ENCODE data around the gene ARFGEF3.

The ARFGEF3 gene

GRCh38 chr6:138242987-138243592, 81.4 kb downstream of the ARFGEF3 start:
- DNase-seq (ENCODE audit: low read depth), result no peak

GRCh38 chr6:138245751-138246150, 84.0 kb downstream of the ARFGEF3 start:
- no peak for DNase-seq (ENCODE audit: low read depth)

GRCh38 chr6:138246650-138247440, 85.1 kb downstream of the ARFGEF3 start:
- no peak for DNase-seq (ENCODE audit: low read depth)

- DNase-seq (ENCODE audit: low read depth), result no peak
Observed at GRCh38 chr6:138248011-138248410, 86.3 kb downstream of the ARFGEF3 start.

DNA sequence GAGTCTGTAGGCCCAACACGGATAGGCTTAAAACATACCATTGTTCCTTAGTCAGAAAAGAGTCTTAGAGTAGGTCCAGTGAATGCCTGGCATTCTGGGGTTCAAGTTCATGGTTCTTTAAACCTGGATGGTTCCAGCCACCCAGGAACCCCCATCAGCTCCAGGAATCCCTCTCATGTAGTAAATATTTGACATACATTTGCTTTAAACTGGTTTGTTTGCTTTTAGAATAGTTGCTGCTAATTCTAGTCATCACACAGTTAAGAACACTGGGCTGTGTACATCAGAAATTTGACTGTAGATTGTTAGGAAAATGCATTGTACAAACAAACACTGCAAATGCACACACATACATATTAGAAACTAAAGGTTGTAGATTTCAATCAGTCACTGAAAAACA, 87.1 kb downstream of the ARFGEF3 start:
- no peak for DNase-seq (ENCODE audit: low read depth)

- no peak for DNase-seq (ENCODE audit: low read depth)
Observed at GRCh38 chr6:138250053-138250452, 88.3 kb downstream of the ARFGEF3 start.

DNA sequence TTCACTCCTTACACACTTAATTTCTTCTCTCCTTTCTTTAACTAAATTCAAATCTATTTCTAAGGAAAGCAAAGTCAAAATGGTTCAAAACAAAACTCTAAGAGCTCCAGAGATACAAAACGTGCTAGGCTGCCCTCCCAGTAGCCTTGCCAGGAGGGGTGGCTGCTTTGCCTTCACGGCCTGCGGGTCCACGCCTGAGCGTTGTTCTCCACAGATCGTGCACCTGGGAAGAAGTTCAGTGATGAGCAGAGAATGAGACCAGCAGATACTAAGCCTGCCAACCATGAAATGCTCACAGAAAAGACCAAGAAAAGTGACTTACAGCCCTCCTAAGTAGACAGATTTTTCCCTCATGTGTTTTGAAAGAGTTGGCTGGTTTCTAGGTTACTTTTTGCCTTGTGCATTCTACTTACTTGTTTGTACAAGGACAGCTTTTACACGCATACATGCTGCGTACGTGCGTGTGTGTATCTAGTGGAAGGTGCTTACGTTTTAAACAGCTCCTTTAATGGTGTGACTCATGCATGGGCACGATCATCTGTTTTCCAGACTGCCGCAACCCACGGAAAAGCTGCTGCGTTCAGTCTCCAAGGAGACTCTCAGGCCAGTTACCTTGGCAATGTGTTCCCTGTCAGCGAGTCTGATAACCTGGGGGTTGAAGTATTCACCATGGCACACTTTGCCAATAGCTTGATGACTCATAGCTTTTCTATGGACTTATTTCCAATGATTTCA, 88.9 kb downstream of the ARFGEF3 start:
- no peak for DNase-seq (ENCODE audit: low read depth)

DNA sequence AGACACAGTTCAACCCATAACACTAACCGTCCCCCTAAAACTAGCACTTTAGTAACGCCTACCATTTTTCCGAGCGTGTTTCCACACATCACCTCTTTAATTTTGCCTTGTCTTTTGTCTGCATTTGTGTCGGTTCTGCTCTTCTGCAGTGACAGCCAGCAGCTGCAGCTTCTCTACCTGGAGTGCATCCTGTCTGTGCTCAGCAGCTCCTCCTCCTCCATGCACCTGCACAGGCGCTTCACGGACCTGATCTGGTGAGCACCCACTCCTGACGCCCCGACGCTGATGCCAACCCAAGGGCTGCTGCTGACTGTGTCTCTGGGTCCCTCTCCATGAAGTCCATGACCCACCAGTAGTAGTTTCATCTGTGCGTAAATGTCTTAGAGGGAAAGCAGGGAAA, 92.0 kb downstream of the ARFGEF3 start:
- DNase-seq (ENCODE audit: low read depth), result no peak

GRCh38 chr6:138255443-138255842, 93.7 kb downstream of the ARFGEF3 start:
- DNase-seq (ENCODE audit: low read depth), result no peak

GRCh38 chr6:138257638-138258040, 95.9 kb downstream of the ARFGEF3 start:
- DNase-seq (ENCODE audit: low read depth), result no peak

DNA sequence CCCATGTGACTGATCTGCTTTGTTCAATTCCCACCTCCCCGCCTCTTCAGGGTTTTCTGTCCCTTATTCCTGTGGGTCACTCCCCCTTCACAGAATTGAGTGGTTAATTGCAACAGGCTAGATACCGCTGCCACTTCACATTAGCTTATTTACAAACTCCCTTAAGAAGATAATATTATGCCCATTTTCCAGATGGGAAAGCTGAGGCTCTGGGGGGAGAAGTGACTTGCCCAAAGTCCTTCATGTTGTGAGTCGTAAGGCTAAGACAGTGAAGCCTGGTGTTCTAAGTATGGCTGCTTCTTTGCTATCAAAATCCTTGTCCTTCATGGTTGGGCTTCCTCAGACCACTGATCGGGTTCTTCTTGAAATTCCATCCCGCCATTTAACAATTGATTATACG, 96.5 kb downstream of the ARFGEF3 start:
- no peak for DNase-seq (ENCODE audit: low read depth)

DNA sequence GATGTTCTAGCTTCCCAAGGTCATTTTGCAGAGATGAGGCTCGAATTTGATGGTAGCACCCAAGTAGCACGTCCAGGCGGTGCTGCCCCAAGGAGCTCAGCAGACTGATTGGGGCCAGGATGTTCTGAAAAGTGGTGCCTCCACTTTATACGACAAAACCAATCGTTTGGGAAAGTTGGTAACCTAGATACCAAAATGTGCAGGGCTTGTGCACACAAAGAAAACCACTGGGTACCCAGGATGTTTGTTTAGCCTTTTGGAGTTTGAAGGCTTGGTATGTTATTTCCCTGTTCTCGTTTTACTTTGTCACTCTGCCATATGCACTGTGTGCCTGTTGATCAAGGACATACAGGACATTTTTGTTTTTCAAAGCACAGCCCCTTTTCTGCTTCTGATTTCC, 97.3 kb downstream of the ARFGEF3 start:
- DNase-seq (ENCODE audit: low read depth), result no peak

GRCh38 chr6:138261116-138261780, 99.5 kb downstream of the ARFGEF3 start:
- DNase-seq (ENCODE audit: low read depth), result no peak

DNA sequence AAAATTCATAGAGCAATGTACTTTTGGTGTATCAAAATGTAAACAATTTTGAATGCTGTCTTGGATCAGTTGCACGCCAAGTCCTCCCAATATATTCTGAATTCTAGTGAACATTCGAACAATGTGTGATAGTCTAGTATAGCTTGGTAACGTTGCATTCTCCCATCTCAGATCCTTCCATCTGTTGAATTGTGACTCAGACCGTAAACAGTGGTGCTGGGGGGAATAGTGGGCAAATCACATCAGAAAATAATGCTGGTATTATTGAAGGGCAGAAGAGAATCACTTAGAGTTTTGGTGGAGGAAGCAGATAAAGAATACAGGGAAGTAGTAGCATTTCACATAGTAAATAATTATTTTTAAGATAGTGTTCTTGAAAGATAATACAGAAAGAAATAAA, 102.2 kb downstream of the ARFGEF3 start:
- DNase-seq (ENCODE audit: low read depth), result no peak

- DNase-seq (ENCODE audit: low read depth), result no peak
Observed at GRCh38 chr6:138264372-138264880, 102.7 kb downstream of the ARFGEF3 start.

DNA sequence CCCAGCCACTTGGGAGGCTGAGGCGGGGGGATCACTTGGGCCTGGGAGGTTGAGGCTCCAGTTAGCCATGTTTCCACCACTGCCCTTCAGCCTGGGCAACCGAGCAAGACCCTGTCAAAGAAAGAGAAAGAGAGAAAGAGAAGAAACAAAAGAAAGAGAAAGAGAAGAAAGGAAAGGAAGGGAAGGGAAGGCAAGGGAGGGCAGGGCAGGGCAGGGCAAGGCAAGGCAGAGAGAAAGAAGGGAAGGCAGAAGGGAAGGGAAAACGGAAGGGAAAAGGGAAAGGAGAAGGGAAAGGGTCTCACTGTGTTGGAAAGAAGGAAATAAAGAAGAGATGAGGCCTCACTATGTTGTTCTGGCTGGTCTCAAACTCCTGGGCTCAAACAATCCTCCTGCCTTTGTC, 104.4 kb downstream of the ARFGEF3 start:
- no peak for DNase-seq (ENCODE audit: low read depth)

DNA sequence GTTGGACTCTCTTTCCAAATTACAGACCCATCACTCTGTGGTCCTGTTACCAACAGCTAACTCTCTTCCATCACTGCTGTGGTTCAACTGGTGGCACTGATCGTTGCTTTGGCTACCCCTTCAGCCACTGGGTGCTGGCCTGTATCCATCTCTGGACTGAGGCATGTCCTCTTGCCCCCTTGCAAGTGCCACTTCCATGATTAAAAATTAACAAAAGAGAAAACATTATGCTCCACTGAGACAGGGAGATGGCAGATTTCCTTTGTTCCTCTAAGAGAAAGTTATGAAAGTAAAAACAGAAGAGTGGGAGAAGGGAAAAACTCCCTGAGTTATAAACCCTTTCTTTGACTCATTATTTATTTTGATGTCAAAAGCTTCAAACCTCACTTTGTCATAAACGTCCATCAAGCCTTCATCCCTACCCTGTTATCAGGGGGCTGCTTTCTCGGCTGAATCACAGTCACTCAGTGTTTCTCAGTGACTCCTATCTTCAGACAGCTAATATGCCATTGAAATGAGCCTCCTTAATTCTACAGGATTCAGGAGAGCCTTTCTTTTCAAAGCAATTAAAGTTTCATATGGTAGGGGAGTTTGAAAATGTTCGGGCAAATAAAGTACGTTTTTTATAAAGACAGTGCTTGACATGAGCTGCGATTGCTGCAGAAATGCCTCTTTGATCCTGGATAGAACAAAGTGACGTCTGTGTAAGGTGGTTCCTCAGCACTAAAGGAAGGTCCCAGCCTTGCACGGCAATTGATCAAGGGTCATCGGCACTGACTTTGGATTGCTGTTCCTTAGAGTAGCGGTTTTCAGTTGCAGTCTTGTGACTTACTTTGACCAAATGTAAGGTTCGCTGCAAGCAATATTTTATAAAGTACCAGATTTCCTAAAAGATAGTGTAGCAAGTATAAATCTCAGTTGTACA, 106.5 kb downstream of the ARFGEF3 start:
- DNase-seq (ENCODE audit: low read depth), result no peak

- DNase-seq (ENCODE audit: low read depth), result no peak
Observed at GRCh38 chr6:138271451-138271850, 109.7 kb downstream of the ARFGEF3 start.

- DNase-seq (ENCODE audit: low read depth), result no peak
Observed at GRCh38 chr6:138272533-138273315, 111.0 kb downstream of the ARFGEF3 start.

- DNase-seq (ENCODE audit: low read depth), result no peak
Observed at GRCh38 chr6:138275976-138276375, 114.2 kb downstream of the ARFGEF3 start.
